Measurements from ENCODE around the gene PAWR.
"Not testable (repeated sequence)": the region's sequence is repeated elsewhere in the genome, so short reads cannot be mapped to it uniquely, and the experiment has no call there.

PAWR gene

GRCh38 chr12:79686171-79686570, 4.6 kb downstream of the PAWR start:
- no peak for DNase-seq (ENCODE audit: low read depth)

GRCh38 chr12:79685068-79685467, 5.7 kb downstream of the PAWR start:
- no peak for DNase-seq (ENCODE audit: low read depth)

DNA sequence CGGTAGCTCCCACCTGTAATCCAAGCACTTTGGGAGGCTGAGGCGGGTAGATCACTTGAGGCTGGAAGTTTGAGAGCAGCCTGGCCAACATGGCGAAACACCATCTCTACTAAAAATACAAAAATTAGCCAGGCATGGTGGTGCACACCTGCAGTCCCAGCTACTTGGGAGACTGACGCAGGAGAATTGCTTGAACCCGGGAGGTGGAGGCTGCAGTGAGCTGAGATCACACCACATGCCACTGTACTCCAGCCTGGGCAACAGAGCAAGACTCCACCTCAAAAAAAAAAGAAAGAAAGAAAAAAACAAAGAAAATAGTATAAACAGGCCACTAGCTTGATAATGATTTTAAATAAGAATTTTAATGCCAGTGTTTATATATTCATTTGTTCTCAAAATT, 6.4 kb downstream of the PAWR start:
- not testable (repeated sequence) for DNase-seq (ENCODE audit: low read depth)

DNA sequence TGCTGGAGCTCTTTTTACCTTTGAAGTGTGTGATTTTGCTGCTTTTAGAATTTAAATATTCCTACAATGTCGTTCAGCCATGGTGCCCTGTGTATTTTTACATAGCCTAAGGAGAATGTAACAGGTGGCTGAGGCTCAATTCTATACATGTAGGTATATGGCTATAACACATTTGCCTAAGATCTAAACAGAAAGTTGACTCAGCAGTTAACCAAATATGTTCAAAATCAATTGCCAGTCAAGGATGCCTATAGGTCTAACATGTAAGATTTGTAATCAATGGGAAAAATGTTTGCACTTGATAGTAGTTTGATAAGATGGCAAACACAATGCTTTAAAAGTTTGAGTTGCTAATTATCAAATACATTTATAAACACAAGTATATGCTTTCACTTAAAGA, 8.2 kb downstream of the PAWR start:
- no peak for DNase-seq (ENCODE audit: low read depth)

- no peak for DNase-seq (ENCODE audit: low read depth)
These were observed 9.7 kb downstream of the PAWR start for GRCh38 chr12:79681008-79681590.

DNA sequence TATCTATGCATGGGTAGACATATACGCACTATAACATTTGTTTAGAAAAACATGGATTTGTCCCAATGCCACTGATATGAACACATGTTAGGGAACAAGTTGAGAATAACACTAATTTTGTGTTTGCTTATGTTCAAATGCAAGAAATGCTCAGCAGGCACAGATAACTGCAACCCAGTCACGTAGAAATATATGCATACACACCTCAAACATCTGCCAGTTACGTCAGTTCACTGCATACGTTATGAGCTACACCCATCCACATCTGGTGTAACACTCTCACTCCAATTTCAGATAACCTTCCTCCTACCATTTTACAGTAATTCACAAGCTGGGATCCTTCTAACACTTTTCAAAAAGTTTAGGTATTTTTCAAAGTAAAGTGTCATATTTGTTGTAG, 10.7 kb downstream of the PAWR start:
- DNase-seq (ENCODE audit: low read depth) = no peak

- no peak for DNase-seq (ENCODE audit: low read depth)
These were observed 12.5 kb downstream of the PAWR start for GRCh38 chr12:79678306-79678705.

DNA sequence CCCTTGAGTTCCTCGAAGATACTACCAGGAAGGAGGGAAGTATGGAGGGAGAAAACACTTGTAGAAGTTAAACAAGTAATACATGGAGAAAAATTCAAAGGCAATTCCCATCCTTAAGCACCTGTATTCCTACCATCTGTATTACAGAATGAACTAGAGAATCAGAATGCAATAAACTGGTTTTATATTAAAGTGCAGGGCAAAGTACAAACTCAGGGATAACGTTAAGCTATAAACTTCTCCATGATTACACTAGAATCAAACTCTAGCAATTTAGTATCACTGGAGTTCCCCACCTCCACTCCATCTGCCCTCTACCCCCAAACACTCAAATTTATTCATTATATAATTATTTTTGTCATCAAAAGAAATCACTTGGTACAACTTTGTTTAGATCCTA, 13.1 kb downstream of the PAWR start:
- DNase-seq (ENCODE audit: low read depth) = no peak

DNA sequence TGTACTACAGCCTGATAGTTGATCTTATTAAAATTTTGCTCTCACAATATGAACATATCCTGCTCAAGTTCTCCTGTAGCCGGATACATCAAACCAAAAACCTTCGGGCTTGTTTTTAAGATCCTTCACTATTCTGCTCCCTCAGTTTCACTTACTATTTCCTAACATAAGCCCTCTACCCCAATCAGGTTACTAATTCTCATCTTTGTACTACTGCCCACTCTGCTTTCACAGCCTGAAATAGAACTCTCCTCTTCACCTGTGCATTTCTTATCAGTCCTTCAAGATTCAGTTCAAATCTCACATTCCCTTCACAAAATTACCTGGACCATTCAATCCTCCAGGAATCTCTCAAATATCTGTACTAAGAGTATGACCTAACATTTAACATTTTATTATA, 14.2 kb downstream of the PAWR start:
- DNase-seq (ENCODE audit: low read depth) = no peak

- DNase-seq (ENCODE audit: low read depth) = no peak
These were observed 16.1 kb downstream of the PAWR start for GRCh38 chr12:79674629-79675028.

DNA sequence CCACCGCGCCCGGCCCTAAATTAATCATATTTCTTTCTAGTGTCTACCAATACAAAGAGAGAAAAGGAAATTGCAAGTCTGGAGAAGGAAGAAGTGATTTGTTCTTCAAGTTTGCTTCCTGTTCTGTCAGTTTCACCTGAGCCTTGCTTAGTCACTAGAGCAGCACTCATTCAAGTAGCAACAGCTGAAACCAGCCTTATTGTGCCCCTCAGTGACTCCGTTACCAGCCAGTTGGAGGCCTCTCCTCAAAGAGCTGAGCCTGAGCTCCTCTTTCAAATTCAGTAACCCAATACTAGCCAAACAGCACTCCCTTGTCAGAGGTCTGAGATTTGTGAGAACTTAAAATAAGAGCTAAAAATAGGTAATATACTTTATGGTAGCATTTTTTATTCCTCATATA, 17.4 kb downstream of the PAWR start:
- no peak for DNase-seq (ENCODE audit: low read depth)

GRCh38 chr12:79668113-79668512, 22.7 kb downstream of the PAWR start:
- no peak for DNase-seq (ENCODE audit: low read depth)

DNA sequence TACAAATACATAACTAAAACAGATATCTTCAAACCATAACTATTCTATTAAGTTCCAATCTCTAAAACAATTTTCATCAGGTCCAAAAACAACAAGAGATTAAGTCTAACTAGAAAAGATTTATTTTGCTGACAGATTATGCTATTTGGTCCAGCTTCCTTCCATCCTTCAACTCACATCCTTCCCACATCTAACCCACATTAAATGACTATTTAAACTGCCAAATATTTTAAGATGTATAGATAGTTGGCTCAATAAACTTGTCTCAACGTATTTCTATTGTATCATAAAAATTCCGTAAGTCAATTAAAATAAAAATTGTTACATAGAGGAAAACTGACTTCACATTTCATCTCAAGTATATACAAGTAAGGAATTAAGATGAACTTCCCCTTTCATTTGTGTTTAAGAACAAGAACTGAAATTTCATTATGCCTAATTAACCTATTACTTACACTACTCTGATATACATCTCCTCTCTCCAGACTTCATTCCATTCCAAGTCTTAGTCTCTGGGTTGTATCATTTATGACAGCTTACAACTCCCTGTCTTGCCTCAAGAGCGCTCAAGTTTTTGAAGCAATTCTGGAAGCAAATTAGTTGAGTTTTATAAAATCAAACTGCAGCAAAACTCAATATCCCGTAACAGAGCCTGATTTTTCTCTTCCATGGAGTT, 25.4 kb downstream of the PAWR start:
- no peak for DNase-seq (ENCODE audit: low read depth)

DNA sequence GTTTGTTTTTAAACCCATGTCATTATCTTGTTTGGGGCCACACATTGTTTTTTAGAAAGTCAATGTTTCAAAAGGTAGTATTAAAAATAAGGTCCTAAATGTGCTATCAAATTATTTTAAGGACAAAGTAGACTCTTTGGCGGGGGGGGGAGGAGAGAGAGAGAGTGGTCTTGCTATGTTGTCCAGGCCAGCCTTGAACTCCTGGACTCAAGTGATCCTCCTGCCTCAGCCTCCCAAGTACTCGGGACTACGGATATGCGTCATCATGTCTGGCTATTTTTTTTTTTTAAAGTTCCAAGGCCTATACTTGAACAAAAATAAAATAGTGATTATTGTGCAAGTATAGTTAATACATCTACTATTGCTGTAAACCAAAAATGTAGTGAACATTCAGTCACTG, 26.2 kb downstream of the PAWR start:
- DNase-seq (ENCODE audit: low read depth) = no peak

GRCh38 chr12:79662046-79662811, 28.5 kb downstream of the PAWR start:
- DNase-seq (ENCODE audit: low read depth) = no peak

DNA sequence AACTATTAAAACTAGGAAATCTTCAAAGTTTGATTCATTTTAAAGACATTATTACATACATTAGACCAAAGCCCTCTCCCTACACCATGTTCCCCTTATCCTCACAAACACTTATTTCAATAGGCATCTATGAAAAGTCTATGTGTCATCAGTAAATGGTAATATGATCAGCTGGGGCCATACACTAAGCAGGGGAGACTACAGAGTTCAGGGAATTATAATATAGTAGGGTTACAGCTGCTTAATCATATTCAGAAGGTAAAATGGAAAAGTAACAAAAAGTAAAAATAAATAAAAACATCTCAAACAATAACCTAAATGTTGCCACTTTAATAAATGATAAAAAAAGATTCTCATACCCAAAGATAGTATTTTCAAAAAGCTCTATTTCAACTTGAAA, 29.1 kb downstream of the PAWR start:
- no peak for DNase-seq (ENCODE audit: low read depth)

- no peak for DNase-seq (ENCODE audit: low read depth)
These were observed 30.8 kb downstream of the PAWR start for GRCh38 chr12:79659961-79660431.

DNA sequence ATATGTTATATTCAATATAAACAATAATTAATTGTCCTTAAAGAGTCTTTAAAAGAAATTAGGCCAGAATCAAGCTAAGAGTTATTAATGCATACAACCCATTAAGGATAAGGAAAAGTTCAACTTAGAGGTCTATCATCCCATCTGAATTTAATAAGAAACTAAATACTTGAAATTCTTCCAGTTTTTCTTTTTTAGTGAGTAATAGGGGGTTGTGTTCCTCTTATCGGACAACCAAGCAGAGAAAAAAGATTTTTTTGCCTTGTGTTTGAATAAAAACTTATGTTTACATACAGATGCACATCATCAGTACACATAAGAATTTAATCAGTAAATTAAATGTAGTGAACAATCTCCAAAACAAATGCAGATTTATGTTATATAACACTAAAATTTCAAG, 32.5 kb downstream of the PAWR start:
- no peak for DNase-seq (ENCODE audit: low read depth)

DNA sequence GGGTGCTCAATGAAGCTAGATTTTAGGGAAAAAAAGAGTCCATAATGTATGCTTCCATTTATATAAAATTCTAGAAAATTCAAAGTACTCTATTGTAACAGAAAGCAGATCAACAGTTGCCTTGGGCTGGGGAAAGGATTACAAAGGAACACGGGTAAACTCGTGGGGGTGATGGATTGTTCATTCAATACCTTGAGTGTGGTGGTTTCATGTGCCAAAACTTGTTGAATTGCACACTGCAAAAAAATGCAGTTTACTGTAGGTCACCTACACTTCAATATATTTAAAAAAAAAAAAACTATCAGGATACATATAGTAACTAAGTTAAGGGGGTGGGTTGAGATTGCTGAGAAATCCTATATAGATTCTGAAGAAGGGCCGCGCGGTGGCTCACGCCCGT, 33.6 kb downstream of the PAWR start:
- no peak for DNase-seq (ENCODE audit: low read depth)

DNA sequence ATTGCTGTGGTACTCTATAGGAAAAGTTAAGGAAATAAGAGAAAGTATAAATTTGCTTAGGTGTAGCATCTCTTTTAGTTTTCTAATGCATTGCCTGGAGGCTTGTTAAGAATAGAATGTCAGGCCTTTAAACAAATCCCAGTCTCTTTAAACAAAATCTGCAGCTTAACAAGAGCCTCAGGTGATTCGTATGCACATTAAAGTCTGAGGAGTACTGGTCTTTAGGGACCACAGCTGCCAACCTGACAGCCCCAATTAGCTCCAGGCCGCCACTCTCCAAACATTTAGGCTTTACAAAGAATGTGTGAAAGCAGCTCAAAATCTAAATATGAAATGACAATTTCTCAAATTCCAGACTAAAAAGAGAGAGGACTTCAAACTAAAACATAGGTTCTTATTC, 35.7 kb downstream of the PAWR start:
- no peak for DNase-seq (ENCODE audit: low read depth)

DNA sequence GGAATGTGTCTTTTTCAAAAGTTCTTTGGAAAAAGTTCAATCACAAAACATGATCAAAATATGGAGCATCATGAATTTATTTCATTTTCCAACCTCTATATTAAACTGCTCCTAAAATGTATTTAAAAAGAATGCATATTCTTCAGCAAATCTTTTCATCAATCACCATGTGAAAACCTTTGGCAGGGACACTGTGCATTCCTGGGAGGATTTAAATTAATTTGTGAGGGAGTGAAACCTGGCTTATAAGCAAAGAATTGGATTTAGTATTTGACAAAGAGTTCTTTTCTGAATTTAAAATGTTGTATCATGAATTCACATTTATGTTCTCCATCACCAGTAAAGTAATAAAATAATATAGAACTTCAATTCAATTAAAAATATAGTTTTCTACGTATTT, 38.2 kb downstream of the PAWR start:
- no peak for DNase-seq (ENCODE audit: low read depth)

DNA sequence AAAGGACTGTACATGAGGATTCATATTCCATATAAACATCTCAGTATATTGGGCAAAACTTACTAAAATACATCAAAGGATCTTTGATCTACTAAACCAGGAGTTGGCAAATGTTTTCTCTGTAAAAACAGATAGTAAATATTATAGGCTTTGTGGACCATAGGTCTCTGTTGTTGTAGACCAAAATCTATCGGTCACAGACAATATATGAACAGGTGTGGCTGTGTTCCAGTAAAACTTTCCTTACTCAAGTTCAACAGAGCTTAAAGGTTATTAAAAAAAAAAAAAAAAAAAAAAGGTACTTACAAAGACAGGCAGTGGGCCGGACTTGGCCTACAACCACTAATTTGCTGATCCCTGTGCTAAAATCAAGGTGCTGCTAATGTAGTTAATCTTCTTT, 40.3 kb downstream of the PAWR start:
- no peak for DNase-seq (ENCODE audit: low read depth)

DNA sequence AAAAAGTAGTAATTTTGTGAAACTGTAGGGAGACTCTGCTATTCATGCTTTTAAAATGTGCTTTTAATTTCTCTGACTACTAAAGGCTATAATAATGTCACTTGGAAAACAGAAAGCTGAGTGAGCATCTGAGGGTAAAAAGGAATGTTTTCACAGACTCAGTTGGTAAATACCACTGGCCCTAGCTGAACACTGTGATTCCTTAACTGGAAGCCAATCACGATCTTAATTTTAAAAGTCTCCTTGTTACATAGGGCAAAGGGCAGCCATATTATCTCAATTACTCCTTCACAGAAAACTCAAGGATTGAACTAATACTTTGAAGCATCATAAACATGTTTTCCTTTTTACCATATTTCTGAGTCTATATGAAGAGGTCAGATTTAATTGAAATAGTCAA, 41.9 kb downstream of the PAWR start:
- DNase-seq (ENCODE audit: low read depth) = no peak
